ENCODE results near the gene COMP.

GRCh38 chr19:18761531-18762110 is 29.5 kb downstream of the COMP start:
- TF ChIP-seq POLR2A (IDR thresholded peaks at IDR 0.05; ENCODE audit: low read length) (no peak), CTCF (IDR thresholded peaks at IDR 0.05) (no peak)
